Measurements from ENCODE around the gene TCTN2.

DNA sequence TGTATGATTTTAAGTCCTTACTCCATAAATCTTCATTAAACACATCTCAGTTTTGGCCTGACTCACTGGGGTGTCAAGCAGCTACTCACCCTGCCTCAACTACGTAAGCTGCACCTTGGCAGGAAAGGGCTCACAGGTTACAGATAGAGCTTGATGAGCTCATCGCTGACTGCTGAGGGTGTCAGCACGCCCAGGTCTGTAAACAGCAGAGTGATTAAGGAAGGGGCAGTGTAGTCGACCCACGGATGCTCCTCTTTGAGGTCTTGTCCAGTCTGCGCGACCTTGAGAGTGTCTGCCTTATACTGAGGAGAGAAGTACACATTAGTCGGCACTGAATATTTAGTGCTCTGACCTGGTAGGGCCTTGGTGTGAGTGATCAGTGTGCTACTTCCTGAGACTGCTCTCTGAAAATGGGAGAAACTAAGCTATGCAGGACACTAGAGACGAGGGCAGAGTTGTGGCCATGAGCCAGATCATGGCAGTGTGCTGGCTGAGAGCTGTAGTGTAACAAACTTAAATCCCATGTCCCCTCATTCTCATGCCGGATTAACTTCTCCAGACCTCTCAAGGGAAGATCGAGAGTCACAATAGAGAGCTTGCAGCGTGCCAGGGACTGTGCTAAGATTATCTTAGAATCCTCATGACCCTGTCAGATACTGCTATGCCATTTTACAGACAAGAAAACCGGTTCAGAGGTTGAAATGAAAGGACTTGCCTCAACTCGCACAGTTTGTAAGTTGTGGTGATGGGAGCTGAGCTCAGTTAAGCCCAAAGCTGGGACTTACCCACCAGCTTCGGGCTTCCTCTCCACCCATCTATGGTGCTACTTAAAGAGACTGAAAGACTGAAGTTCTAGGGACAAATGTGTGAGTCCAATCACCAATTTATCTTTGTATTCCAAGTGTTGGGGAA lies 49.0 kb upstream of the TCTN2 start:
- TF ChIP-seq, protein P1, sequence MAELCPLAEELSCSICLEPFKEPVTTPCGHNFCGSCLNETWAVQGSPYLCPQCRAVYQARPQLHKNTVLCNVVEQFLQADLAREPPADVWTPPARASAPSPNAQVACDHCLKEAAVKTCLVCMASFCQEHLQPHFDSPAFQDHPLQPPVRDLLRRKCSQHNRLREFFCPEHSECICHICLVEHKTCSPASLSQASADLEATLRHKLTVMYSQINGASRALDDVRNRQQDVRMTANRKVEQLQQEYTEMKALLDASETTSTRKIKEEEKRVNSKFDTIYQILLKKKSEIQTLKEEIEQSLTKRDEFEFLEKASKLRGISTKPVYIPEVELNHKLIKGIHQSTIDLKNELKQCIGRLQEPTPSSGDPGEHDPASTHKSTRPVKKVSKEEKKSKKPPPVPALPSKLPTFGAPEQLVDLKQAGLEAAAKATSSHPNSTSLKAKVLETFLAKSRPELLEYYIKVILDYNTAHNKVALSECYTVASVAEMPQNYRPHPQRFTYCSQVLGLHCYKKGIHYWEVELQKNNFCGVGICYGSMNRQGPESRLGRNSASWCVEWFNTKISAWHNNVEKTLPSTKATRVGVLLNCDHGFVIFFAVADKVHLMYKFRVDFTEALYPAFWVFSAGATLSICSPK (IDR thresholded peaks at IDR 0.05; ENCODE audit: borderline replicate concordance) = no peak
- TF ChIP-seq TCF3 (CRISPR knock-in tag; IDR thresholded peaks at IDR 0.05) = no peak
- no peak for TF ChIP-seq ZNF41 (CRISPR knock-in tag; conservative IDR thresholded peaks at IDR 0.05)

Data from K562 (cell line).